ENCODE results near the gene ERC2.

The ERC2 gene

DNA sequence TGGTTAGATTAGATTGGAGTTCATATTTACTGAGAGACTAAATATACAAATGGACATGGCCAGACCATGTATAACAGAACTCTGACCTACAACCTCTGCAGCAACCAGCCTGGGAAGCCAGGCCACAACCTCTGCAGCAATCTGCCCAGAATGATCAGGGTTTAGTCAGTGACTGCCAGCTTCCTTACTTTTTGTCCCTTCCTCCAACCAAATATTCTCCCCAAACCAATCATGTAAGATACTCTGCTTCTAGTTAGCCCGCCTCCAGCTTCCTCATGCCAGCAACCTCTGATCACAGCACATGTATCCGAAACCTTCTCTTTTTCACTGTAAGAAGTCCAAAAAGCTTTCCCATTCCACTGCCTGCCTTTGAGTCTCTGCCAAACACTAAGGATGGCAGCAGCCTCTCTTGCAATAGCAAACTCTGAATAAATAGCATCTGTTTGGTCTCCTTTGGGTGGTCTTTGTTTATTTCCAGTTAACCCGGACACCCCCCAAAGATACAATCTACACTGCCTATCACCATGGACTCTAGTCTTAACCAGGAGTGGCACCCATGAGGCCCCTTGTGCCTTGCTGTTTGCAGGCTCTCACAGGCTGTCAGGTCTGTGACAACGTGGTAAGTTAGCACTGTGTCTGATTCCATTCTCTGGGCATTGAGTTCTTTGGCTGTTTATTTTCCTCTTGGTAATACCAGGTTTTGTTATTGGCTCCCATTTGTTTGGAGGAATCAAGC is 102.2 kb downstream of the ERC2 start:
- no peak for DNase-seq

DNA sequence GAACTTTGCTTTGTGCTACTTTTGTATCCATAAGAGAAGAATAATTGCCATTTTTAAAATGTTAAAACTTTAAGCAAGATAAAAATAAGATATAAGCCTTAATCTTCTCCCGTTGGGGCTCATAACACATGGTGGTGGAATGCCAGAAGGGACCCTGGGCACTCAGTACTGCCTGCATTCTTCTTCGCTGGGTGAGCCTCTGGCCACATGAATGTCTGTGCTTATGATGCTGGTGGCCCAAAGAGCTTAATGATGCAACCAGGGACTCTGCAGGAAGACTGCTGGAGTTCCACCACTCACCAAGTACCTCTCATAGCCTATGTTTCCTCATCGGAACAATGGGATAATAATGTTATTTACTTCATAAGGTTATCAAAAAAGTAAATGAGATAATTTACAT is 103.6 kb downstream of the ERC2 start:
- no peak for DNase-seq

DNA sequence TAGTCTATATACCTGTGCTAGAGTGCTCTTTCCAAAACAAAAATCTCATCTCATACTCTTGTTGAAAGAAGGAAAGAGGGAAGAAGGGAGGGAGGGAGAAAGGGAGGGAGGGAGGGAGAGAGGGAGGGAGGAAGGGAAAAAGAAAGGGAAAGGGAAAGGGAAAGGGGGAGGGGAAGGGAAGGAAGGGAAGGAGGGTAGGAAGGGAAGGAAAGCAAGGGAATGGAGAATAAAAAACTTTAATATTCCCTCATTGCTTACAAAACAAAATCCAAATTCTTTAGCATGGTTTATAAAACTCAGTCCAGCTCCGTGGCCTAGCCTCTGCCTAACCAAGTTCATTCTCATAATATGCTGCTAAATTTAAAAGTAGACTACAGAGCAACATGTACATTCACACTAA is 104.5 kb downstream of the ERC2 start:
- no peak for DNase-seq

DNA sequence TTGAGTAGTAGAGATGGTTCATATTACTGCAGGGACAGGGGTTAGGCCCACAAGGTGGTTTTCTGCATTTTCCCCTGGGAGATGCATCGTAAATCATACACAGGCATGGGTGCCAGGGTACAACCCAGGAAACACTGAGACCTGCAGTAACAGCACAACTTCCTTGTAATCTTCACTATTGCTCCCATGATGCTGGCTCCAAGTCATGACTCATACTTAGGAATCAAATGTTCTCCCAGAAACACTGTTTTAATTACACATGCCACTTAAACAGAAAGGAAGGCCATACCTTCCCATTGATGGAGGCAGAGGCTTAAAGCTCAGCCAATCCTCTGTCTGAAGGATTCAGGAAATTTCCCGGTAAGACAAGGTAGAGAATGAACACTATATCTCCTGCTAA is 106.5 kb downstream of the ERC2 start:
- DNase-seq = no peak

DNA sequence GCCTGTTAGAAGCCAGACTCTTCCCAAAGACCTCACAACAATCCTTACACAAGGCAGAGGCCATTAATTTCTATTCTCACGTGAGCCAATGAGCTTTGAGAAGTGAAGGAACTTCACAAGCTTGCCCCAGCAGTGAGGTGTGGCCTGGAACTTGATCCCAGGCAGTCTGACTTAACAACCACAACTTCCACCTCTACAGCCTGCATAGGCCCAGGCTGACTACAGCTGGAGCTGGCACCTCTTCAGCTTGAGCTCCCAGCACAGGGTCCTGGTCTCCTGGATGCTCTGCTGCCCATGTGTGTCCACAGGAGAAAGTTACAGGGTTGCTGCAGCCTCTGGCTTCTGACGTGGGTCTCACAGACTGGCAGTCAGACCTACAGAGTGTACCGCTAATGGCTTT is 111.0 kb downstream of the ERC2 start:
- DNase-seq = no peak

DNA sequence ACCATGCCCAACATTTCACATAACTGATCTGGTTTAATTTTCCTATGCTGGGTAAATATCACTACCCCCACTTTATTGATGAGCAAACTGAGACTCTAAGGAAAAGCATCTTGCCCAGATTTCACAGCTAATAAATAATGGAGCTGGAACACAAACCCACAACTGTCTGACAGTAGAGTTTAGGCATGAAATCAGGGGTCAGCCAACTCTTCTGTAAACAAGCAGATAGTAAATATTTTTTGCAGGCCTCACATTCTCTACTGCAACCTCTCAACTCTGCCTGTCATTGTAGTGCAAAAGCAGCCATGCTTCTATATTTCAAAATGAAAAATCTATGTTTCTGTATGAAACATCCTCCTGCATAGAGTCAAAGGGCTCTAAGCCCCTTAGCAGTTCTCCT is 111.5 kb downstream of the ERC2 start:
- no peak for DNase-seq

DNA sequence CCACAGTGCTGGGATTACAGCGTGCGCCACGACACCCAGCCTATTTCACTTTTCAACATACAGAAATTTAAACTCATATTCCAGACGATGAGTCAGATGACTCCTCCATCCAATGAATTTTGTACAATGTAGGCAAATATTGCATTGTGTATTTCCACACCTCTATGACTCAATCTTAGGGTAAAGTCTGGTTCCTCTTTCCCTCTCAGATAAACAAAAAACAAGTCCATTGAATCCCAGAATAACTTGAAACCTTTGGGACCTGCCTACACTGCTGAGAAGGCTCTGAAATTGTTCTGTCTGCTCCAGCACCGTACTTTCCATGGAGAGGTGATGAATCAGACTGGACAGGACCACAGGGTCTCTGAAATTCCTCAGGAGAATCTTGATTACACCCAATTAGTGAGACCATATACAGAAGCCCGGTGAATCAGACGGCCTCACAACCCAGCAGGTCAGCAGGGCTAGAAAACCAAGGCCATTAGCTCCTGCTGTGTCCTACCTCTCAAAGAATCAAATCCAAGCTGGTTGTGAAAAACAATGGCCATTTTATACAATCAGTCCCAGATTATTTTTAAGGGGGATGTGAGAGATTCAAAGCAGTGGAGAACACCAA is 112.6 kb downstream of the ERC2 start:
- DNase-seq = no peak

DNA sequence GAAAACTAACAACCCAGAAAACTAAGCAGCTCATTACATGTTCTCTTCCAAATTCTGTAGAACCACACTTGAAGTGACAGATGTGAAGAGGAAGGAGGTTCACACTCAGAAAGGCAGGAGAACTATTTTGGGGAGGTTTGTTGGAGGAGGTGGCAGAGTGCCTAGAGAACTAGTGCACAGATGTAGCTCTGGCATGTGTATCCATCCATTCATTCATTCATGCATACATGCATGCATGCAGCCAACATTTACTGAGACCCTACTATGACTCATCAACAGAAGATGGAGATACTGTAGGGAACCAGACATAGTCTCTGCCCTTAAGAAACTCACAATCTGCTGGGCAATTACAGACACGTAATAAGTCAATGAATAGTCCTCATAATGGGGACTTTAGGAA is 116.7 kb downstream of the ERC2 start:
- no peak for DNase-seq

DNA sequence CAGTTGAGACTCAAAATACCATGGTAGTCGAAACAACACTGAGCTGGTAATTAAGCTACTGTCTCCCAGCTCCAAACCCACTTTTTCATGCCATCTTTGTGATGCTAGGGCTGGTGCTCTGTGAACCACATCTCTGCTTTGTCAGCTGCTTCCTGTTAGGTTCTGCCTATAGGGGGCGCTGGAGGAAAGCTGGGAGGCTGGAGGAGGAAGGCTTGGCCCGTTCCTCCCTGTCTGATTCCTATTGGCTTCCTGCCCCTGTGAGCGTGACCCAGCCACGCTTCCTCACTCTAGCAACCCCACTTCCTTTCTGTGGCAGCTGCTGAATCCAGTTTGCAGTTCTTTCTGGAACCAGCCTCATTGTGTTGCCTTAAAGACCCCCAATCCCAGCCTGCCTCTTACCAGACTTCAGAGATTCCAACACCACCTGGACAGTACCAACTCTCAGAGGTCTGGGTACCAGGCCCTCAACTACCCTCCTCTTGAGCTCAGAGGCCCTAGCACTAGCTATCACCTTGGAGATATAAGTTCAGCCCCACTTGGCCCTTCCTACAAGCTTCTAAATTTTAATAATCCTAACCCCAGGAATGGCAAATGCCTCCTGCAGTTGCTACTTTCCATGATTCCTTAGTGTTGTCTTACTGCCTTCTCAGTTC is 120.9 kb downstream of the ERC2 start:
- DNase-seq = no peak

DNA sequence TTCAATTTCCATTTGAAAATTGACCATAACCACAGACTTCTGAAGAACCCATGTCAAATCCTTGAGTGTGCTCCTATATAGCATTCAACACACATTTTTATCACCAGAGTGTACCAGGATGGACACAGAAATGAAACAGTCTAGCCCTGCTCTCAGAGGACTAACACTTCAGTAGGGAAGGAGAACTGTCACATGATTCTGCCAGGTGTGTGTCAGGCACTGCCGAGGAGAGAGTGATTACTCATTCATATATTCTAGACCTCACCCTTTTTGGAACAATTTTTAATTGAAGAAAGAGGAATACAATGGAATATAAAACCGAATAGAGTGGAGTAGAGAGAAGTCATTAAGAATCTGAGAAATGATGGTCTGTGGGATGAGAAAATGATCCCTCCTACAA is 125.8 kb downstream of the ERC2 start:
- DNase-seq = no peak

DNA sequence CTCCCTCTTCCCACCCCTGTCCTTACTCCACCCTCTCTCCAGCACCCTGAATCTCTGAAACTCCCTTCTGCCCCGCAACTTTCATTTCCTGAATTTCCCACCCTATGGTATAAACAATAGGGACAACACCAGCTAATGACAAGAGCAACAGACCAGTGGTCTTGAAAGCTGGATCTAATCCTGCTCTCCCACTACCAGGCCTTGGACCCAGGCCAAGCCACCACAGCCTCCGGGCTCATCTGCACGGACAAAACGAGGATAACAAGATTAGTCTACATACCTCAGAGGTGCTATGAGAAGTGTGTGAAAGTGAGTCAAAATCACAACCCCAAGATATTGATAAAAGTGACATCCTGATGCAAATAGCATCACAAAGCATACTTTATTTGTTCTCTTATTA is 128.6 kb downstream of the ERC2 start:
- no peak for DNase-seq

DNA sequence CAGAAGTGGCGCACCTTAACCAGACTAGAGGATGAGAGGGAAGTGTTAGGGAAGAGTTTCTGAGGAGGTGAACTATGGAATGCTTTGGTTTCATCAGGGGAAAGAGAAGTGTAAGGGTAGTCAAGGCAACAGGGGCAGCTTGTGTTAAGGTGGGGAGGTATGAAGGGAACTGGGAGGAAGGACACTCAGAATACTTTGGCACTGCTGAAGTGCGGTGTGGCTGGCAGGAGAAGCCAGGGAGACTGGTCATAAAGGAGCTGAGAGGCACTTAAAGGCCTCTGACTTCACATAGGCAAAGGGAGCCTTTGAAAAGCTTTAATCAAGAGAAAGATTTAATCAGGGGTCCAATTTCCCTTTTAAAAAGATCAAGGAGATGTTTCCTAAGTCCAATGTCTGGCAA is 129.0 kb downstream of the ERC2 start:
- DNase-seq = no peak

DNA sequence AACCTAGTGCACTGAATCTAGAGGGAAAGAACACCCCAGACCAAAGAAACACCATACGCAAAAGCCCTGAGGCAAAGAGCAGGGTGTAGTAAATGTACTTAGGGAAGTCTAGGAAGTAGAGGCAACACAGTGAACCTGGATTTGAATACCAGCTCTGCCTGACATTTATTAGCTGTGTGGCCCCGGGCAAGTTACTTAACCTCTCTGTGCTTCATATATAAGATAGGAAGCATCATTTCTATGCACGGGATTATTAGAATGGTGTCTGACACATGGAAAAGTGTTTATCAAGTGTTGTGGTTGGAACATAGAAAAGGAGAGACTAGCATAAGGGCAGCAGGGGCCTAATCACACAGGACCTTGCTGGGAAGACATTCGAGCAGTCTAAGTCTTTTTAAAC is 132.2 kb downstream of the ERC2 start:
- DNase-seq = no peak

DNA sequence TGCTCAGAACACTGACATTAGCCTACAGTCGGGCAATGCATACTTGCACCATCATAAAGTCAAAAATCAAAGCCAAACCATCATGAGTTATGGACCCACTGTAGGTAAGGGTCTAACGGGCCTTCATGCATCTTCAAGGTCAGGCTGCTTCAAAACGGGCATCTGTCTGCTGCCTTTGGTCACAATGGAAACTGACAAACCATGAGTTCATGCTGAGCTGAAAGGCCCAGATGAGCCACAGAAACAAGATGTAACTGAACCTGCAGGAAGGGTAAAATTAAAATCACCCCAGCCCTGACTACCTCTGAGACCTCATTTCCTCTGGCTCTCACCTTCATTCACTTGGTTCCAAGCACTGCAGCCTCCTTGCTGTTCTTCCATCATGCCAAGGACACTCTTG is 143.8 kb downstream of the ERC2 start:
- no peak for DNase-seq

DNA sequence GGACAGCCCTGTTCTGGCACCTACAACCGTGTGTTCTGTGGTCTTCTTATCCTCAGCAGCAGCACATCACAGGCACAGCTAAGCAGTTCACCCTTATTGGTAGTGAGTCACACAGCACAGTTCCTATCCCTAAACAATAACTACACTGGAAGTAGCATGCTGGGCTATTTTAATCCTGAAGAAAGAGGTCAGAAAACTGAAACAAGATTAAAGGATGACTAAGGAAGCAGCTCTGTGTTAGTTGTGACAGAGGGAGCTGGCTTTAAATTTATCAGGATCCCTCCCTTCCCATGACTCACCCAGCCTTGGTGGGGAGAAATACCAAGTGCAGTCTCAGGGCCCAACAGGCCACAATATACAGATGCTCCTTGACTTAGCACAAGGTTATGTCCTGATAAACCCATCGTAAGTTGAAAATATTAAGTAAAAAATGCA is 144.3 kb downstream of the ERC2 start:
- no peak for DNase-seq

DNA sequence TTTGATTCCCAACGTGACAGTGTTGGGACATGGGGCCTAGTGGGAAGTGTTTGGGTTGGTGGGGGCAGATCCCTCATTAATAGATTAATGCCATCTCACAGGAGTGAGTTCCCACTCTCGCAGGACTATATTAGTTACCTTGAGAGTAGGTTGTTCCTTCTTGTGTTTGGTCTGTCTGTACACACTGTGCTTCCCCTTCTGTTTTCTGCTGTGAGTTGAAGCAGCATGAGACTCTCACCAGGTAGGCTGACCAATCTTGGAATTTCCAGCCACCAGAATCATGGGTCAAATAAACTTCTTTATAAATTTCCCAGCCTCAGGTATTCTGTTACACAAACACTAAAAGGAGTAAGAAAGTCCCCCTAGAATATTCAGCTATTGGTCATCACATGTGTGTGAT is 145.4 kb downstream of the ERC2 start:
- DNase-seq = no peak

DNA sequence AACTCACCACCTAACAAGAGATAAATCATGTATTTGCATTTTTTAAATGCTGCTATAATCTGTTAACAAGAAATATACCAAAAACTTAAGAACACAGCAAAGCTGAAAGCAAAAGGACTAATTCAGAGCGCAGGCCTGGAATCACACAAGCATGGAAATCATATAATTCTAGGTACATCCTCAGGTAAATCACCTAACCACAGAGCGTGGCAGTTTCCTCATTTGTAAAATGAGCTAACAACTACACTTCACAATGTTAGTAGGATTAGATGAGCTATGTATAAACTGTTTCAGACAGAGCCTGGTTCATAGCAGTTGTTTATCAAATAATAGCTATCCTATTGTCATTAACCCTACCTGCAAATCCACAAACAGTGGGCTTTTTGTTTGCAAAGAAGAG is 146.4 kb downstream of the ERC2 start:
- DNase-seq = no peak

DNA sequence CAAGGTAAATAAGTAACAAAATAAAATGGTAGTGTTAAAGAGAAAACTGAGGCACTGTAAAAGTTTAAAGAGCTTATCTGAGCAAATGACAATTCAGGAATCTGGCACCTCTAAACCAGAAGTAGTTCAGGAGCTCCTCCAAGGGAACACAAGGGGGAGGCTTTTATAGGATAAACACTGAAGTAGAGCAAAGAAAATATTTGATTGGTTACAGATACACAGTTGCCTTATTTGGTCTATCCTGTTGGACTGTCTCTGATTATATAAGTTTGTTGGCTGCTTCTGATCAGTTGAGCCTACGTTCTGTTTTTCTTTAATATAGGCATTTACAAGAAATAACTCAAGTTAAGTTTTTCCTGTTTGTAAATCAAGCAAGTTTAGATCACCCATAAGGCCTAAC is 146.9 kb downstream of the ERC2 start:
- no peak for DNase-seq

DNA sequence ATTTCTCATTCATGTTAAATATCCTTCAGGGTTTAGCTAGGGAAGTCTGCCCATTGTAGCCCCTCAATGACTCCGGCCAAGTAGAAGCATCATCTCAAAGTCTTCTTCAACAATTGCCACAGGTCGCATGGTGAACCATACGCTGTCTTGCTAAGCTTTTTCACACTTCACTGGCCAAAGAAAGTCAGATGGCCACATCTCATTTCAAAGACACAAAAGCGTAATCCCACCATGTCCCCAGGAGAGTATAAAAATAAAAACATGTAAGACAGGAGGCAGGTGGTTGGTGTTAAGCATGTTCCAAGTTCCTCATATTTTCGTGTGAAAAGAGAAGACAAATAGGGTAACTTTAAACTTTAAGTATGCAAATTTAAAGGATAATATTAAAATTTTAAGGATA is 147.4 kb downstream of the ERC2 start:
- no peak for DNase-seq

DNA sequence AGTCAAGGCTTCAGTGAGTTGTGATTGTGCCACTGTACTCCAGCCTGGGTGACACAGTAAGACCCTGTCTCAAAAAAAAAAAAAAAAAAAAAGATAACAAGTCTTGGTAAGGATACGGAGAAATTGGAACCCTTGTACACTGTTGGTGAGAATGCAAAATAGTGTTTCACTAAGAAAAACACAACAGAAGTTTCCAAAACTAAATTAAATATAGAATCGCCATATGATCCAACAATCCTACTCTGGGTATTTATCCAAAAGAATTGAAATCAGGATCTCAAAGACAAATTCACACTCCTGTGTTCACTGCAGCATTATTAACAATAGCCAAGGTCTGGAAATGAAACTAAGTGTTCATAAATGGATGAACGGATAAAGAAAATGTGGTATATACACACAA is 149.4 kb downstream of the ERC2 start:
- DNase-seq = no peak

DNA sequence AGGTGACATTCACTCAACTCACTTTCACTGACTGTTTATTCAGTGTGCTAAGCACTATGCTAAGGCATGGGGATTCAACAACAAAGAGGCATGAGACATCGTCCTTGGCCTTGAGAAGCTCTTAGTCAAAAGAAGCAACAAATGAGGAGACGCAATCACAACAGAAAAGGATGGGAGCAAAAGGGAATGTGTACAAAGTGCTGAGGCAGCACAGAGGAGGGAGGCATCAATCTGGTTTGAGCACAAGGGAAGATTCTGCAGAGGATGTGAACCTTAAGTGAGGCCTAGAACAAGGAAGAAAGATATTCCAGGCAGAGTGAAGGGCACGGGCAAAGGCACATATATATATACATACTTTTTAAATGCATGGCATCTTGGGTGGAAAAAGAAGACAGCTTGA is 151.3 kb downstream of the ERC2 start:
- no peak for DNase-seq

DNA sequence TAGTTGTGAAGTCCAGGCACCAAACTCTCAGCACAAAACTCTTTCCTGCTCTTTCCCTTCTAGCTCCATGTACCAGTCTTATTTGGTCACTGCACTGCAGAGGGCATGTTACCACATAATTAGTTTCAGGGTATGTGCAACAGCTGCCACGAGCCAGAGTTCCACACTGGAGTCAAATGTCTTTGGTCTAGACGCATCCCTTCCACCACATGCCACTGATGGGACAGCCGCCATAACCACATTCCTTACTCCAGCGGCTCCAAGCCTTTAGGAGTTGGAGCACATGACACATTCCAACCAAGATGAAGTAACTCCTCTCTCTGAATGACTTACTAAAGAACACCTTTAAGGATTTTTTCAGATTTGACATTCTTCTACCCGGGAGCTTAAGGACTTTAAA is 153.4 kb downstream of the ERC2 start:
- no peak for DNase-seq

DNA sequence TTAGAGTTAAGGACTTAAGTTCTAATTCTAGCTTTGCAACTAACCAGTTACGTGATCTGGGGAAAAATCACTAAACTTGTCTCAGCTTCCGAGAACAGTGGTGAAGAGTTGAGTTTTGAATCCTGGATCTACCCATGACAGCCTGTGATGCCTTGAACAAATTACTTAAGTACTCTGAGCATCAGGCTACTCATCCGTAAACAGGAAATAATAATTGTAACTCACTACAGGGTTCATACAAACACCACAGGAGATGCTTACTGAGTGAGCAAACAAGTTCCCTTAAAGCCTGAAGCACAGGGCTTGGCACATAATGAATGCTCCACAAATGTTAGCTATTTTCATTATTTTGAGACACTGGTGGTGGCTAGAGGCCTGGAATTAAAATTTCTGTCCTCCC is 158.8 kb downstream of the ERC2 start:
- no peak for DNase-seq

DNA sequence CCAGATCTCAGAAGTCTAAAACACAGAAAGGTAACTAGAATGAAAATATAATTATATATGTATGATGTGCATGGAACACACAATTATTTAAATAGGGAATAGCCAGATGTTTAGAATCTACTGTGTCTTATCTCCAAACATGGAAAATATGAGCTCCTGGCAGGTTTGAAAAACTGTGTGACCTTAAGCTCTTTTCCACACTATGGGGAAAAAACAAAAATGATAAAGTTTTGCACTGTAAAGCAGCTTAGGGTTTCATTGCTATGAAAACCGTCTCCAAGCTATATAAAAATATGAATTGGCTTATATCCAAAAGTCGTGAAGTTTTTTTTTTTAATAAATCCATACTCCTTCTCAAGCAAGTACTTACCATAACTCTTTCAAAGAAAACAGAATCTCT is 159.8 kb downstream of the ERC2 start:
- DNase-seq = no peak

DNA sequence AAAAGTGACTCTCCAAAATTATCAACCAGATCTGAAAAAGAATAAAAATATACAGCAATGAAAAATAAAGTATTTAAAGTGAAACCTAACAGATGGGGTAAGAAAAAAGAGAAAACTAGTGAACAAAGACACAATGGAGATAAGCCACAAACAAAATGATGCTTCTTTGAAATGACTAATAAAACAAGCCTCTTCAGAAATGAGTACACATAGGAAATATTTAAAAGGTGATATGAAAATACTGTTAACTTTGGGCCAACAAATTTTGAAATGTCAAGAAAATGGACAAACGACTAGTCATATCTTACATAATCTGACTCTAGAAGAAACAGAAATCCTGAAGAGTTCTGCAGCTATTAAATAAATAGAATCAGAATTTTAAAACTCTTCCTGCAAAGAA is 164.2 kb downstream of the ERC2 start:
- no peak for DNase-seq

All from effector CD8-positive, alpha-beta T cell (primary cell).